ENCODE results near the gene CFAP141.
"Not testable (repeated sequence)": the region's sequence is repeated elsewhere in the genome, so short reads cannot be mapped to it uniquely, and the experiment has no call there.

Gene CFAP141

DNA sequence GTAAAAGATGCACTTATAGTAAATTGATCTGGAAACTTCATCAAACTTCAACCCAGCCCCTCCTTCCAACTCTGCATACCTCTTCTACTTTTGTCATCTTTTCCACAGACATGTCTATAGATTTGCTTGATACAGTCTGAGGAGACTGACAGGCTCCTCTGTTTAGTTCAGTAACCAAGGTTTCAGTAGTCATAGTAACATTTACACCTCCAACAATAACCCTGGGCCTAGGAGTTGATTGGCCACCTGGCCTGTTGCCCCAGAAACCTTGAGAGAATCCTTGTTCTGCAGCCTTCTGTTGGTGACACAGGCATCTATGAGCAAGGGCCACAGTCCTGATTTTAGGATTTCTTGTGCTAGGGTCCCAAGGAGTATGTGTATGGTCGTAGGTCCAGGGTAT is at the start of gene CFAP141:
TSS of gene CFAP141 (minus strand) at position 138 of the 400 bp plus-strand sequence. CDS start at position 112, 26 bp downstream.
- H3K4me3 ChIP-seq (ENCODE audit: low read depth in 1 of 2, low read length in 2 of 2) = no peak within 1 kb of the TSS
- H3K27ac ChIP-seq (ENCODE audit: low read depth, low read length) = no peak within 1 kb of the TSS
- no peaks in the 10 kb centered on the region for H3K4me1 ChIP-seq (ENCODE audit: insufficient read depth, low read length)
- H3K9me3 ChIP-seq (ENCODE audit: low read length) = no peaks in the 10 kb centered on the region
- no peaks in the 10 kb centered on the region for H3K27me3 ChIP-seq (ENCODE audit: control insufficient read depth in 1 of 2, insufficient read depth in 2 of 2, low read length in 2 of 2)
- no peak within 1 kb of the TSS for H3K9ac ChIP-seq (ENCODE audit: low read length)
- H3K36me3 ChIP-seq (ENCODE audit: insufficient read depth, low read length) = peaks cover 40% of the 10 kb centered on the region

DNA sequence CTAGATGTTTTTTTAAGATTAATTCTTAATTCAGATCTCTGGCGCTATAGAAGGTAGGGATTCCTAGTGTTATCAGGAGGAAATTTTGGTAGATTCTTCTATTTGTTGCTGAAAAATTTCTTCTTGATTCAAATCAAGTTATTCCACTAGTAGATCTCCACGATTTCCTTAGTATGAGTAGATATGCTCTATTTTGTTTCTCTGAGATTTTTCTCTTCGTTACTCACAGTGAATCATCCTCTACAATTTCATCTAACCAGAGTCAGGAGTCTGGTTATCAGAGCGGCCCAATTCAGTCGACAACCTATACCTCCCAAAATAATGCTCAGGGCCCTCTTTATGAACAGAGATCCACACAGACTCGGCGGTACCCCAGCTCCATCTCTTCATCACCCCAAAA is 47.5 kb upstream of the CFAP141 start:
- Histone ChIP-seq H3K9me3 (ENCODE audit: low read length) (no peaks in the 10 kb centered on the region), H3K9ac (ENCODE audit: low read length) (no peak overlapping the region), H3K27me3 (ENCODE audit: control insufficient read depth in 1 of 2, insufficient read depth in 2 of 2, low read length in 2 of 2) (no peaks in the 10 kb centered on the region), H3K36me3 (ENCODE audit: insufficient read depth, low read length) (peaks cover 90% of the 10 kb centered on the region), H3K4me1 (ENCODE audit: insufficient read depth, low read length) (no peaks in the 10 kb centered on the region), H3K4me3 (ENCODE audit: low read depth in 1 of 2, low read length in 2 of 2) (no peak overlapping the region), H3K27ac (ENCODE audit: low read depth, low read length) (no peak overlapping the region)

DNA sequence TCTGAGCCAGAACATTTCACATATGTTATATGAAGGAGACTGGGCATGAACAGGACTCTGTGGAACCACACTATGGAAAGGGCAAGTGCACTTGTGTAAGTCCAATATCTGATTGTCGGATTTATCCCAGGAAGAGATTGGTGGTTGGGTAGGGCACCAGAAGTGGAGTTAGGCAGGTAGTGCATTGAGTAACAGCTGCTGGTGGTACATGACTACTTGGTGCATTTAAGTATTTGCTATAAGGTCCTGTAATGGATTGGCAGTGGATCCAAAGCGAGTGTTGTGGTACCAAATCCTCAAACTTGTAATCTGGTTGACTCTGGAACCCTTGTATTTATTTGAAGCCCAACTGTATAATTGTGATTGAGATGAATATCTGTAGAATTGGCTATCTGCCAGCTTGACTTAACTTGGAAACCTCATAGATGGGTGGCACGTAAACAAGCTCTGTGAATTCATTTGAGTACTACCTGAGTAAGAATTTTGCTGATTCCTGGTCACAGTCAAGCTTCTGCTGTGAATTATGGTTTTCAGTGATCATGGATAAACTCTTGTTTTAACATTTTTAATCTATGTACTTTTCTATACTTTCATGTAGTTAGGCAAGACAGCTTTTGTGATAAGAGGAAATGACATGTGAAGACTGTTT is 35.7 kb upstream of the CFAP141 start:
- no peak overlapping the region for H3K9ac ChIP-seq (ENCODE audit: low read length)
- peaks cover 74% of the 10 kb centered on the region for H3K36me3 ChIP-seq (ENCODE audit: insufficient read depth, low read length)
- no peak overlapping the region for H3K4me3 ChIP-seq (ENCODE audit: low read depth in 1 of 2, low read length in 2 of 2)
- no peak overlapping the region for H3K27ac ChIP-seq (ENCODE audit: low read depth, low read length)
- H3K9me3 ChIP-seq (ENCODE audit: low read length) = no peaks in the 10 kb centered on the region
- H3K4me1 ChIP-seq (ENCODE audit: insufficient read depth, low read length) = no peaks in the 10 kb centered on the region
- H3K27me3 ChIP-seq (ENCODE audit: control insufficient read depth in 1 of 2, insufficient read depth in 2 of 2, low read length in 2 of 2) = no peaks in the 10 kb centered on the region

DNA sequence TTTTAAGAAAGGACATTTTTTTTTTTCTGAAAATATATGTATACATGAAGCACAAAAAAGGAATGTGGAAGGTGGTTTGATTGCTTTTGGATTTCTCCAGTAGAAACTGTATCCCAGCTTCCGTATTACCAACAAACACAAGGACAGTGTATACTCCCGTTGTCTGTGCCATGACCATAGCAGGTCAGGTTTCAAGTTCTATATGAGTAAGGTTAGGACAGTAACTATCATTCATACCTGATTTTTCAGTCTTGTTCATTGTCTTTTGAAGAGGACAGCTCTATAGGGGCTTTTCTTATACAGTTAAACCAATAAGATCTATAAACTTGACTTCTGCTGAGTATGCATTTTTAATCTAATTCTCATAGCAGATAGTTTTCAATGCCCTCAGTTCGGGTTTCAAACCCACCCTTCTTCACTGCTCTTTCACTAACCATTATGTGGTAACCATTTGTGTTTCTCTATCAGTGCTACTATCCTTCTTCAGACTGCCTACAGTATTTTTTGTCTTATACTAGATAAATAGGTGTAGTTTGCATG is 34.2 kb upstream of the CFAP141 start:
- Histone ChIP-seq H3K9me3 (ENCODE audit: low read length) (no peaks in the 10 kb centered on the region), H3K4me3 (ENCODE audit: low read depth in 1 of 2, low read length in 2 of 2) (no peak overlapping the region), H3K27ac (ENCODE audit: low read depth, low read length) (no peak overlapping the region), H3K27me3 (ENCODE audit: control insufficient read depth in 1 of 2, insufficient read depth in 2 of 2, low read length in 2 of 2) (no peaks in the 10 kb centered on the region), H3K4me1 (ENCODE audit: insufficient read depth, low read length) (no peaks in the 10 kb centered on the region), H3K36me3 (ENCODE audit: insufficient read depth, low read length) (peaks cover 75% of the 10 kb centered on the region), H3K9ac (ENCODE audit: low read length) (no peak overlapping the region)

DNA sequence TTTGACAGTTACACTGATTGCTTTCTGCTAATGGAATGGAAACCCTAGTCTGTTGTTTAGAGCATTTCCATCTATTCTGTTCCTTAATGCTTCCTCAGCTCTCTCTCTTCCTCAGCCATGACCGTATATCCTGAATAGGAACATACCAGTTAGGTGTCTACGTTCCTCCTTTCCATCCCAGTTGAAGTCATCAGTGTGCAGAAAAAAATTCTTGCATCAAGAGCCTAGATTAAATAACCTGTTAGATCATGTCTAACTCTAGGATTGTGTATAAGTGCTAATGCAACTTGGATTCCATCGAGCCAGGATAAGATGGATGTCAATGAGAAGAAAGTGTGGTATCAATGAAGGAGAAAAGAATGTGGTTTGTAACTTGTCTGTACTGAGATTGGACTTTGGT is 33.4 kb upstream of the CFAP141 start:
- Histone ChIP-seq H3K4me3 (ENCODE audit: low read depth in 1 of 2, low read length in 2 of 2) (no peak overlapping the region), H3K36me3 (ENCODE audit: insufficient read depth, low read length) (peaks cover 74% of the 10 kb centered on the region), H3K4me1 (ENCODE audit: insufficient read depth, low read length) (no peaks in the 10 kb centered on the region), H3K9ac (ENCODE audit: low read length) (no peak overlapping the region), H3K27me3 (ENCODE audit: control insufficient read depth in 1 of 2, insufficient read depth in 2 of 2, low read length in 2 of 2) (no peaks in the 10 kb centered on the region), H3K27ac (ENCODE audit: low read depth, low read length) (no peak overlapping the region), H3K9me3 (ENCODE audit: low read length) (no peaks in the 10 kb centered on the region)

DNA sequence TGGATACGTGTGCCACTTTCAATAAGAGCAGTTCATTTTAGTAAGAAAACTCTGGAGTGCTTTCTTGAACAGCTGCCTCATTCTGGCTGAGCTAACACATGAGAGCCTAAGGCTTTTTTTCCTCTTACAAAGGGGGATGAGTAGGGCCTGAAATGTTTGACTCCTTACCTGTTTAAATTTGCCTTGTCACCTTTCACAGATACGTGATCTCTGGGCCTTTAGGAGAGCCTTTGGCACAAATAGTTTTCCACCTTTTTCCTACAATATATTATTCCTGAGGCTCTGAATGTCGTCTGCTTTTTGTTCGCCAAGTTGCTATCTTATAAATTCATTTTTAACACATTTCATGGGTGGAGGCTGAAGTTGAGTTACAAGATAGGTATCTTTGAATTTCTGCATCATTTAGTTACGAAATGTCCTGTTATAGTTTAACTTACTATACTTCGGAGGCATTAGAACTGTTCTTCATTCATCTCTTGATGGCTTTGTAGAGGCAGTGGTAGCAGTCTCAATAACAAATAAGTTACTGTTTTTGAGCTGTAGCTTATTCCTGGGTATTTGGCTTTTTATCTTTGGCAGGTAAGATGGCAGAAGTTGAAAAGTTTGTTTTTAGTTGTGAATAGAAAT is 31.9 kb upstream of the CFAP141 start:
- Histone ChIP-seq H3K27ac (ENCODE audit: low read depth, low read length) (no peak overlapping the region), H3K9ac (ENCODE audit: low read length) (no peak overlapping the region), H3K4me3 (ENCODE audit: low read depth in 1 of 2, low read length in 2 of 2) (no peak overlapping the region), H3K36me3 (ENCODE audit: insufficient read depth, low read length) (peaks cover 61% of the 10 kb centered on the region), H3K4me1 (ENCODE audit: insufficient read depth, low read length) (no peaks in the 10 kb centered on the region), H3K27me3 (ENCODE audit: control insufficient read depth in 1 of 2, insufficient read depth in 2 of 2, low read length in 2 of 2) (no peaks in the 10 kb centered on the region), H3K9me3 (ENCODE audit: low read length) (no peaks in the 10 kb centered on the region)

DNA sequence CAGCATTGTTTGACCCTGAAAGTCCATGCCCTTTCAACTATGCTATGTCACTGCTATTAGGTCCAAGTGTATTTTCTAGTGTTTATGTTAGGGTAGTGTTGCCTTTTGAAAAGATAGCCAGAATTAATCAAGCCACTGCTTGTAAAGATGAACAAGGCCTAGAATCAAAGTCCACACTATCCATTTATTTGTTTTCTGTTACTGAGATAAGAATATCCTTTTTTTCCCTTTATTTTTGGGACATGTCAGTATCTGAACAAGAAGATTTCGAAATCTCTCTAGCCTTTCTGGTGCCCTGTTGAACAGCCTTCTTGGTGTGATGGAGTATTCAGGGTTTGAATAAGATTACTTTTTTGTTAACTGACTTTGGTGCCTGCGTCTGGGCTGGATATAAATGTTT is 31.3 kb upstream of the CFAP141 start:
- no peak overlapping the region for H3K9ac ChIP-seq (ENCODE audit: low read length)
- H3K27me3 ChIP-seq (ENCODE audit: control insufficient read depth in 1 of 2, insufficient read depth in 2 of 2, low read length in 2 of 2) = no peaks in the 10 kb centered on the region
- H3K4me3 ChIP-seq (ENCODE audit: low read depth in 1 of 2, low read length in 2 of 2) = no peak overlapping the region
- H3K9me3 ChIP-seq (ENCODE audit: low read length) = no peaks in the 10 kb centered on the region
- H3K36me3 ChIP-seq (ENCODE audit: insufficient read depth, low read length) = peaks cover 58% of the 10 kb centered on the region
- H3K4me1 ChIP-seq (ENCODE audit: insufficient read depth, low read length) = no peaks in the 10 kb centered on the region
- H3K27ac ChIP-seq (ENCODE audit: low read depth, low read length) = no peak overlapping the region

DNA sequence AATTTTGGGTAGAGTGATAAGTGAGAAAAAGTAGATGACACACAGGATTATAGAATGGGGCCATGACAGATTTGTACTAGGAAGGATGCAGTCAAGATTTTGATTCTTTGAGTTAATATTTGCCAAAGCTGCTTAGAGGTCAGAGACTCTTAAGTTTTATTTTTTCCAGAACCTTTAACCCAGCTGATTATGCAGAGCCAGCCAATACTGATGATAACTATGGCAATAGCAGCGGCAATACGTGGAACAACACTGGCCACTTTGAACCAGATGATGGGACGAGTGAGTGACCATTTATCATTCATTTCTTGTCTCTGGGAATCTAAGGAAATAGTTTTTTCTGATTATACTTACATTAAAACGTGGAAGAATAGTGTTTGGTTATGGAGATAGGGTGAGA is 30.7 kb upstream of the CFAP141 start:
- H3K9ac ChIP-seq (ENCODE audit: low read length) = no peak overlapping the region
- no peaks in the 10 kb centered on the region for H3K9me3 ChIP-seq (ENCODE audit: low read length)
- H3K27me3 ChIP-seq (ENCODE audit: control insufficient read depth in 1 of 2, insufficient read depth in 2 of 2, low read length in 2 of 2) = no peaks in the 10 kb centered on the region
- H3K4me1 ChIP-seq (ENCODE audit: insufficient read depth, low read length) = no peaks in the 10 kb centered on the region
- H3K27ac ChIP-seq (ENCODE audit: low read depth, low read length) = no peak overlapping the region
- H3K4me3 ChIP-seq (ENCODE audit: low read depth in 1 of 2, low read length in 2 of 2) = no peak overlapping the region
- peaks cover 58% of the 10 kb centered on the region for H3K36me3 ChIP-seq (ENCODE audit: insufficient read depth, low read length)

DNA sequence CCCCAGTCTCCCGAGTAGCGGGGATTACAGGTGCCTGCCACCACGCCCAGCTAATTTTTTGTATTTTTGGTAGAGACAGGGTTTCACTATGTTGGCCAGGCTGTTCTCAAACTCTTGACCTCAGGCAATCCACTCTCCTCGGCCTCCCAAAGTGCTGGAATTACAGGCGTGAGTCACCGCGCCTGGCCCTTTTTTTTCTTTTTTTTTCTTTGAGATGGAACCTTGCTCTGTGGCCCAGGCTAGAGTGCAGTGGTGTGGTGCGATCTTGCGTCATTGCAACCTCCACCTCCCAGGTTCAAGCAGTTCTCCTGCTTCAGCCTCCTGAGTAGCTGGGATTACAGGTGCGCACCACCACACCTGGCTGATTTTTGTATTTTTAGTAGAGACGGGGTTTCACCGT is 27.0 kb upstream of the CFAP141 start:
- H3K27me3 ChIP-seq (ENCODE audit: control insufficient read depth in 1 of 2, insufficient read depth in 2 of 2, low read length in 2 of 2); H3K4me3 ChIP-seq (ENCODE audit: low read depth in 1 of 2, low read length in 2 of 2); H3K9me3 ChIP-seq (ENCODE audit: low read length); H3K4me1 ChIP-seq (ENCODE audit: insufficient read depth, low read length); H3K9ac ChIP-seq (ENCODE audit: low read length); H3K27ac ChIP-seq (ENCODE audit: low read depth, low read length): not testable (repeated sequence)
- H3K36me3 ChIP-seq (ENCODE audit: insufficient read depth, low read length) = peaks cover 73% of the 10 kb centered on the region

DNA sequence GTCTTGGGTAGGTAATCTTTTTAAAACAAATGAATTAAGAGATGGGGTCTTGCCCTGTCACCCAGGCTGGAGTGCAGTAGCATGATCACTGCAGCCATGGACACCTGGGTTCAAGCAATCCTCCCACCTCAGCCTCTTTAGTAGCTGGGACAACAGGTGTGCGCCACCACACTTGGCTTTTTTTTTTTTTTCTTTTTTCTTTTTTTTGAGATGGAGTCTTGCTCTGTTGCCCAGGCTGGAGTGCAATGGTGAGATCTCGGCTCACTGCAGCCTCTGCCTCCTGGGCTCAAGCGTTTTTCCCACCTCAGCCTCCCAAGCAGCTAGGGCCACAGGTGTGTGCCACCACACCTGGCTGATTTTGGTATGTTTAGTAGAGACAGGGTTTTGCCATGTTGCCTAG is 25.0 kb upstream of the CFAP141 start:
- not testable (repeated sequence) for H3K27me3 ChIP-seq (ENCODE audit: control insufficient read depth in 1 of 2, insufficient read depth in 2 of 2, low read length in 2 of 2); H3K9ac ChIP-seq (ENCODE audit: low read length); H3K4me3 ChIP-seq (ENCODE audit: low read depth in 1 of 2, low read length in 2 of 2); H3K9me3 ChIP-seq (ENCODE audit: low read length); H3K27ac ChIP-seq (ENCODE audit: low read depth, low read length); H3K4me1 ChIP-seq (ENCODE audit: insufficient read depth, low read length)
- peaks cover 68% of the 10 kb centered on the region for H3K36me3 ChIP-seq (ENCODE audit: insufficient read depth, low read length)

DNA sequence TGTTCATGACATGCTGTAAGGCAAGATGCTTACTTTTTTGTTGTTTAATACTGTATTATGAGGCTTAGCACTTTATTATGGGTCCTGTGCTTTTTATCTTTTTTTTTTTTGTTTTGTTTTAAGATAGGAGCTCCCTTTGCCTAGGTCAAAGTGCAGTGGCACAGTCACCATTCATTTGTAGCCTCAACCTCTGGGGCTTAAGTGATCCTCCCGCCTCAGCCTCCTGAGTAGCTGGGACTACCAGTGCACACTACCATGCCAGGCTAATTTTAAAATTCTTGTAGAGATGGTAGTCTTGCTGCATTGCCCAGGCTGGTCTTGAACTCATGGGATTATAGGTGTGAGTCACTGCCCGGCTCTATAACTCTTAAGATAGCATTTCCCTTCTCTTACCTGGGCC is 19.2 kb upstream of the CFAP141 start:
- Histone ChIP-seq H3K4me1 (ENCODE audit: insufficient read depth, low read length) (peaks cover 25% of the 10 kb centered on the region), H3K27me3 (ENCODE audit: control insufficient read depth in 1 of 2, insufficient read depth in 2 of 2, low read length in 2 of 2) (no peaks in the 10 kb centered on the region), H3K27ac (ENCODE audit: low read depth, low read length) (no peak overlapping the region), H3K9ac (ENCODE audit: low read length) (no peak overlapping the region), H3K9me3 (ENCODE audit: low read length) (no peaks in the 10 kb centered on the region), H3K4me3 (ENCODE audit: low read depth in 1 of 2, low read length in 2 of 2) (no peak overlapping the region), H3K36me3 (ENCODE audit: insufficient read depth, low read length) (peaks cover 30% of the 10 kb centered on the region)

DNA sequence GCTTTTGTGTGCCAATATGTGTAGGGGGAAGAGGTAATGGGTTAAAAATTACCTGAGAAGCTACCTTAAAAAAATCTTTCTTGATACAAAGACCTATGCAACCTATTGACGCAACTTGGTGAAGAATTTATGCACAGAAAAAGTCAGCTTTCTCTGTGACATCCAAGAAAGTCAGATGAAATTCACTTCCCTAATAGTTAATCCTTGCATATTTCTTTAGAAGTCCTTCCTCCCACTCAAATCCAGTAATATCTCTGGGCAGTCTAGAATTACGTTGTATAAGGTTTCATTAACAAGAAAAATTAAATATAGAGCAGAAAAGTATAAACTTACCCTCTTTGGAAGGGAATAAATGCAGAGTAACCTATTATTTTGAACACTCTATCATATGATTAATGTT is 17.5 kb upstream of the CFAP141 start:
- Histone ChIP-seq H3K27me3 (ENCODE audit: control insufficient read depth in 1 of 2, insufficient read depth in 2 of 2, low read length in 2 of 2) (no peaks in the 10 kb centered on the region), H3K9ac (ENCODE audit: low read length) (no peak overlapping the region), H3K4me3 (ENCODE audit: low read depth in 1 of 2, low read length in 2 of 2) (no peak overlapping the region), H3K9me3 (ENCODE audit: low read length) (no peaks in the 10 kb centered on the region), H3K27ac (ENCODE audit: low read depth, low read length) (no peak overlapping the region), H3K36me3 (ENCODE audit: insufficient read depth, low read length) (peaks cover 27% of the 10 kb centered on the region), H3K4me1 (ENCODE audit: insufficient read depth, low read length) (peaks cover 36% of the 10 kb centered on the region)
